GM21367 (cell line): ENCODE results near the gene LSM14A.
"Not testable (repeated sequence)": the region's sequence is repeated elsewhere in the genome, so short reads cannot be mapped to it uniquely, and the experiment has no call there.

Experiments used
- ATAC-seq: cut with Tn5 transposase; IDR thresholded peaks from one replicate; pipeline ENCODE4 v1.9.1; 2021; ENCODE audit not compliant: unreplicated experiment

LSM14A gene

DNA sequence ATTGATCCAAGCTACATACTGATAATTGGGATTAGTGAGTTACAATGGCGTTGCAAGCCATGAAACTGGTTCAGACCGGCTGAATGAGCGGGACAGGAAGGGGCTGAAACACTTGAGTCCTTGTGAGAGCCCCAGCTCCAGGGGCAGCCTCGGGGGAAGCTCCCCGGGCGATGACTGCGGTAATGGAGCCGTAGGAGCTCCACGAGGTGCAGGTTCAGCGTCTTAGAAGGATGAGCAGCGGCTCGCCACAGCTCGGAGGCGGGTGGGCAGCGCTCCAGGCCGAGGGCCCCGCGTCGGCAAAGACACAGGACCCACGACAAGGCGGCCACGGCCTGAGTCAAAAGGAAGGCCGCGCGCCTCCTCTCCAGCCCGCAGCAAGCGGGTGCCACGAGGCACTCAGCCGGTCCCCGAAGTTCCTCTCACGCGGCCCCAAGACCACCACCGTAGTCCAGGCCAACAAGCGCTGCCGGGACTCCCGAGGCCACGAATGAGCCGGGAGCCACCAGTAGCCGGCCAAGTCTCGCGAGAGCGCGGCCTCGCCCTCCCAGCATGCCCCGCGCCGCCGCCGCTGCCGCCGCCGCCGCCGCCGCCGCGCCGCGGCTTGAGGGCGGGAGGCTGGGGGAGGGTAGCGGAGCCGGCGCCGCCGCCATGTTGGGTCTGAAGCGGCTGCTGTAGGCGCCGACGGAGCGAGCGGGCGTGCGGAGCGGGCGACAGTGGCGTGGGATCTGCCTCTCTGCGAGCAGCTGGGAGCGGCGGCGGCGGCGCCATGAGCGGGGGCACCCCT is at the start of gene LSM14A:
LSM14A (plus strand) TSS at position 628 of the 784 bp plus-strand sequence; CDS start at position 767, 139 bp downstream.
- peak; percentile 57 for ATAC-seq

DNA sequence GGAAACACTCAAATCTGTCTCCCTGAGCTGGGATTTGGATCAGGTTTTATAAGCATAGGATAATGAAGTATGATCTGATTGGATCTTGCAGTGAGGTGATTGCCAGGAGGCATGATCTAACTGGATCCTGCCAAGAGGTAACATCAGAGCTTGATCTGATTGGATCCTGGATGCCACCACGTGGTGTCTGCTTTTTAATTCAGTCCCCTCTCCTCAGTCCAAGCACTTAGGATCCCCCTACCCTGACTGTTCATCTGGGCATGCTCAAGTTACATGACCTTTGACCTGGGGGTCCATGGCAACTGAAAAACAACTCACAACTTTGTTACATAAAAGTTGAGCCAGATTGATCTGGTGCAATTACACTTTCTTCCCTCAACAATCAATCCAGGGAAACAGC is 47.5 kb upstream of the LSM14A start:
- ATAC-seq, result no peak

DNA sequence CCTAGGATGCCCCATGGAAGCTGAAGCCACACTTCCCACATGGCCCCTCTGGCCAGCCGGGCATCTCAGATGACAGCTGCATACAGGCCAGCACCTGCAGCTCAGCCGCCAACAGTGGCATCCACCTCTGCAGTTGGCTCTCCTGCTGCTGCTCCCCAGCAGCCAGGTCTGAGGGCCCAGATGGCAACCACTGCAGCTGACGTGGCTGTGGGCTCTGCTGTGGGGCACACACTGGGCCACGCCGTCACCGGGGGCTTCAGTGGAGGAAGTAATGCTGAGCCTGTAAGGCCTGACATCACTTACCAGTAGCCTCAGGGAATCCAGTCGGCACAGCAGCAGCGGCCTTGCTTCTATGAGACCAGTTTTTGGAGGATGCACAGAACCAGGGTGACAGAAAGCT is 45.3 kb upstream of the LSM14A start:
- ATAC-seq, result no peak

DNA sequence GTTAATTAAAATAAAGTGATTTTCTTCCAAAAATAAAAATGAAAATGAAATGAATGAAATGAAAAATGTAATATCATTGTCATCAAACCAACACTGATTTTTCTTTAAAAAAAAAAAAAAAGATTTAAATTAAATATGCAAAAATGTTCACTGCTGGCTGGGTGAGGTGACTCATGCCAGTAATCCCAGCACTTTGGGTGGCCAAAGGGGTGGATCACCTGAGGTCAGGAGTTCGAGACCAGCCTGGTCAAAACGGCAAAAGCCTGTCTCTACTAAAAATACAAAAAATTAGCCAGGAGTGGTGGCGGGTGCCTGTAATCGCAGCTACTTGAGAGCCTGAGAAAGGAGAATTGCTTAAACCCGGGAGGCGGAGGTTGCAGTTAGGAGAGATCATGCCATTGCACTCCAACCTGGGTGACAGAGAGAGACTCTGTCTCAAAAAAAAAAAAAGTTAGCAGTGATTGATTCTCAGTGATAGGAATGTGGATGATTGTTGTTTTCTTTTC is 44.6 kb upstream of the LSM14A start:
- no peak for ATAC-seq

DNA sequence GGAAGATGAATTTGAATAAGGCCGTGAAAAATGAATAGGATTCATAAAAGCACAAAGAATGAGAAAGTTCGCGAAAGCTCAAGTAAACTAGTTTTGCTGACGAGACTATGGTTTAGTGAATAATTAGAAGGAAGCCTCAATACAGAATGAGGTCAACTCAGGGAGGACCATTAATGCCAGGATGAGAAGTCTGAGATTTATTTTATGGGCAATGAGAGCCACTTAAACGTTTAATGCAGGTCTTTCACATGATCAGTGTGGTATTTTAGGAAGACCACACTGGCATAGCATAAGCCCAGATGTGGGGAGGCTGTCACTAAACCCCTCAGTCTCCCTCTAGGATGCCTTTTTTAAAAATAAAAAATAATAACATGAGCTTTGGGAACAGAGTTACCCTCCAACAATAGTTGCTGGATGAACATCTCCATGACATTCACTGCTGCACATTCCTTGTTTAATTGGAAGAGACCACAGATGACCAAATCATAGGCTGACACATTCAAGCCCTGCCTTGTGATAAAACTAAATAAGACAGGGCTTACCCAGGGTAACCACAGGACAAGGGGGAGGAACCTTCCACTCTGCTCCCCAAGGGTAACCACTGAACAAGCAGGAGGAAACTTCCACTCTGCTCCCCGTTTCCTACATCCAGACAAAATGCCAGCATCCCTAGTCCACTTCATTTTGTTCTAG is 43.6 kb upstream of the LSM14A start:
- no peak for ATAC-seq

DNA sequence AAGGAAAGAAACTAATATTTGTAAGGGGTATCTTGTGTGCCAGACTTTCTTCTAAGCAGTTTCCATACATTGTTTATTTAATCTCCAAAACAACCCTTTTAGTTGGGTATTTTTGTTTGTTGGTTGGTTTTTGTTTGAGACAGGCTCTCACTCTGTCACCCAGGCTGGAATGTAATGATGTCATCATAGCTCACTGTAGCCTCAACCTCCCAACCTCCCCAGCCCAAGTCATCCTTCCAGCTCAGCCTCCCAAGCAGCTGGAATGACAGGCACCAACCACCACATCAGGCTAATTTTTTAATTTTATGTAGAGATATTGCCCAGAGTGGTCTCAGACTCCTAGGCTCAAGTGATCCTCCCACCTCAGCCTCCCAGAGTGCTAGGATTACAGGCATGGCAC is 41.2 kb upstream of the LSM14A start:
- ATAC-seq, result no peak

DNA sequence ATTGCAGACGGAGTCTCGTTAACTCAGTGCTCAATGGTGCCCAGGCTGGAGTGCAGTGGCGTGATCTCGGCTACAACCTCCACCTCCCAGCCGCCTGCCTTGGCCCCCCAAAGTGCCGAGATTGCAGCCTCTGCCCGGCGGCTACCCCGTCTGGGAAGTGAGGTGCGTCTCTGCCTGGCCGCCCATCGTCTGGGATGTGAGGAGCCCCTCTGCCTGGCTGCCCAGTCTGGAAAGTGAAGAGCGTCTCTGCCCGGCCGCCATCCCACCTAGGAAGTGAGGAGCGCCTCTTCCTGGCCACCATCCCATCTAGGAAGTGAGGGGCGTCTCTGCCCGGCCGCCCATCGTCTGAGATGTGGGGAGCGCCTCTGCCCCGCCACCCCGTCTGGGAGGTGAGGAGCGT is 40.2 kb upstream of the LSM14A start:
- ATAC-seq, result not testable (repeated sequence)

DNA sequence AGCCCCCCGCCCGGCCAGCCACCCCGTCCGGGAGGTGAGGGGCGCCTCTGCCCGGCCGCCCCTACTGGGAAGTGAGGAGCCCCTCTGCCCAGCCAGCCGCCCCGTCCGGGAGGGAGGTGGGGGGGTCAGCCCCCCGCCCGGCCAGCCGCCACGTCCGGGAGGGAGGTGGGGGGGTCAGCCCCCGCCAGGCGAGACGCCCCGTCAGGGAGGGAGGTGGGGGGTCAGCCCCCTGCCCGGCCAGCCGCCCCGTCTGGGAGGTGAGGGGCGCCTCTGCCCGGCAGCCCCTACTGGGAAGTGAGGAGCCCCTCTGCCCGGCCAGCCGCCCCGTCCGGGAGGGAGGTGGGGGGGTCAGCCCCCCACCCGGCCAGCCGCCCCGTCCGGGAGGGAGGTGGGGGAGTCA is 39.6 kb upstream of the LSM14A start:
- not testable (repeated sequence) for ATAC-seq

DNA sequence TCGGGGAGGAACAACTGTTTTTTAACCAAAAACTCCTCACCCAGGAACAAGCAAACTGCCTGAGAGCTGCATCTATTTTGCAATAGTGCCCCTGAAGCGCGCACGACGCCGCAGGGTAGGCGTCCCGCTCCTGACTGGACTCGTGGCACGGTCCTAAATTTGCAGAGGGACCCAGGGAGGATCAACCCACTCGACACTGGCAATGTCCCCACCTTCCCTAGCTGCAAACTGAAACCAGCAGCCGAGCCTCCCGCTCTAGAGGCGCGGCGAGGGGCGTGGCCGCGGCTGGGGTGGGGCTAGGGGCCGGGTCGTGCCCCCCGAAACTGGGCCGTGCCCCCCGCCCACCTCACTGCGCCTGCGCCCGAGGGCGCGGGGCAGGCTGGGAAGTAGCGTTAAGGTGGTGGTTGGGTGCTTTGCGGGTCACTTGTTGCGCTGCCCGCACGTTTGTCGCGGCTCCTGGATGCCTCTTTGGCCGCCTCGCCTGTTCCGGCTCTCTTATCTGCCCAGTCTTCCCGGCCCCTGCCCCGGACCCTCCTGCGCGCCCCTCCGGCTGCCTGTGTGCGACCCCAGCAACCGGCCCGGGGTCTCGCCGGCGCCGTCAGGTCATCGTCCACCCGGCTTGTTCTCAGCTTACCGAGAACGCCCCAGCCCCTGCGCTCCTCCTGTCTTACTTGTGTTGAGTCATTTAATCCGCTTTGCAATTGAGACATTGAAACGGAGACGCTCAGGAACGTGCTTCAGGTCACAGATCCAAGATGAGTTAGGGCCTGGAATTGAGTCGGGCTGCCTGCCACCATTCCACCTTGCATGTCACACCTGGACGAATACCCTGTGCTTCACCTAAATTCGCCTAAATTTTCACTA is 37.9 kb upstream of the LSM14A start:
- peak; percentile 92 for ATAC-seq

DNA sequence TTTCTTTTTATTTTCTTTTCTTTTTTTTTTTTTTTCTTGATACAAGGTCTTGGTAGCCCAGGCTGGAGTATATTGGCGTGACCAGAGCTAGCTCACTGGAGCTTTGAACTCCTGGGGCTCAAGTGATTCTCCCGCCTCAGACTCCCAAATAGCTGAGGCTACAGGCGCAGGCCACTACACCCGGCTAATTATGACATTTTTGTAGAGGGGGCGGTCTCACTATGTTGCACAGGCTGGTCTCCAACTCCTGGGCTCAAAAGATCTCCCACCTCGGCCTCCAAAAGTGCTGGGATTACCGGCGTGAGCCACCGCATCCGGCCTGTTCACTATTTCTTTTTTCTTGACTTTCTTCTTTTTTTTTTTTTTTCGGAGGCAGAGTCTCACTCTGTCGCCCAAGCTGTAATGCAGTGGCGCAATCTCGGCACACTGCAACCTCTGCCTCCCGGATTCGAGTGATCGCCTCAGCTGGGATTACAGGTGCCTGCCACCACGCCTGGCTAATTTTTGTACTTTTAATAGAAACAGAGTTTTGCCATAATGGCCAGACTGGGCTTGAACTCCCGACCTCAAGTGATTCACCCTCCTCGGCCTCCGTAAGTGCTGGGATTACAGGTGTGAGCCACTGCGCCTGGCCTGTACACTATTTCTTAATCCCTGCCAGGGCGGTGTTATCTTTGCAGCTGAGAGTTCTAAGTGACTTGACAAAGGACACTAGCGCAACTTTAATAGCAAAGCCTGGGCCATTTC is 37.1 kb upstream of the LSM14A start:
- no peak for ATAC-seq

DNA sequence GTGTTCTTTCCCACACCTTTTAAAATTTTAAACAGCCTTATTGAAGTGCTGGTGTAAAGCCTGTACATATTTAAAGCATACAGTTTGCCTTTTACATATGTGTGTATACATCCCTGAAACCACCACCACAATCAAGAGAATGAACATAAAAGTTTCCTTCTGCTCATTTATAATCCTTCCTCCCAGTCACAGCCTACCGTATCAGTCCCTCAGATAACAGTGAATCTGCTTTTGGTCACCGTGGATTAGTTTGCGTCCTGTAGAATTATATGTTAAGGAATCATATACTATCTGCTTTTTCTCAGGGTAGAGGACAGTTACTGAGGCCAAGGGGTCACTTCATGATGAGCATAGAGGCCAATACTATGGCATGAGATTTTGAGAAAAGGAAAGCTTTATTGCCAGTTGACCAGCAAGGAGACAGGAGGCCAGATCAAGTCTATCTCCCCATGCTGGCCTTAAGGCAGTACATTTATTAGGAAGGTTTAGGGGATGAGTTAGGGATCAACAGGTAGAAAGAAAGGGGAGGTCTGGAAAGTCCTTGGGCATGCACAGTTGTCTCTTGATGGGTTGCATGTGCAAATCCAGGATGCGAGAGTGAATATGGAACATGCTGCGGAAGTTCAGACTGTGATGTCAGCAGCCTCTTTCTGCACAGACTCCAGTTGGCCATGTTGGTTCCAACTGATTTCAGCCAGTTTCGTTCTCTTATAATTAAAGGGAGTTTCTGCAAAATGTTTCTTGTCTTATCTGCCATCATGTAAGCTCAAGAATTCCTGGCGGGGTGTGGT is 36.3 kb upstream of the LSM14A start:
- ATAC-seq, result no peak

DNA sequence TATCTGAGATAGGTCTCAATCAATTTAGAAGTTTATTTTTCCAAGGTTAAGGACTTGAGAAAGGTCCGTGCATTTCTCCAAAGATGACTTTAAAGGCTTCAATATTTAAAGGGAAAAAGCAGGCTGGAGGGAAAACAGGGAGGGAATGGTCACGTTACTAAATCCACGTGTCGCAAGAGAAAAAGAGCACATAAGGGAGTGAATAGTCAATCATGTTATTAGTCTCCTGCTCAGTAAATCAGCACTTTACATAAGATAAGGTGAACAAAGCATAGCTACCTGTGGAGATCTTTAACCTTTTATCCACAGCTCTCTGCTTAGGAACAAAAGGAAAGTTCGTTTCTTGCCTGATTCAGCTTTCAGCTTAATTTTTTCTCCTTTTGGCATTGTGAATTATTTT is 31.3 kb upstream of the LSM14A start:
- no peak for ATAC-seq

DNA sequence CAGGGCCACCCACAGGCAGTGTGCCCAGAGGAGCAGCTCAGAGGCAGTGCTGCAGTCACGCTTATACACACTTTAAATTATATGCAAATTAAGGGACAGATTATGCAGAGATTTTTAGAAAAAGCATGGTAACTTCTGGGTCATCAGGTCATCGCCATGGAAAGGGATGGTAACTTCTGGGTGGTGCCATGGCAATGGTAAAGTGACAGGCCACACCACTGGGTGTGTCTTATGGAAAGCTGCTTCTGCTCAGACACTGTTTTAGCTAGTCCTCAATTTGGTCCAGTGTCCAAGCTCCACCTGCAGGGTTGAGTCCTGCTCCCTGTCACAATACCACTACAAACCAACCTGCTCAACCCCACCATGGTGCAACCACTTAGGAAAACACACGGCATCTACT is 29.9 kb upstream of the LSM14A start:
- ATAC-seq, result no peak

DNA sequence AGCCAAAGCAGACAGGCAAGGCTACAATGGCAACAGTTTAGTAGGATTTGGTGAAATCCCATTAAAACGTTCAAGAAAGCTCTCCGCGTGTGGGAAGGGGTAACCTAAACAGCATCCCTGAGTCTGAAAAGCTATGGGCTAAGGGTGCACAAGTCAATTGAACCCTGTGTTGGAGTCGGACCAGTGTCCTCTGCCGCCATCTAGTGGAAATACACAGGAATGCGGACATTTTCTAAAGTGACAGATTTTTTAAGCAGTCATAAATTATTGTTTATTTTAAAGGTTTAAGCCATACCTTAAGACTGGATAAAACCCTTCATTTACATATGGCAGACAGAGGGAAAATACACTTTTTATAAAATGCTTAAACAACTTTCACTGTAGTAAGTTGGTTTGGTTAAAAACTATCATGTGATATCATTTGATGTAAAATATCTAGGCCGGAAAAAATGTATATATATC is 26.5 kb upstream of the LSM14A start:
- no peak for ATAC-seq

DNA sequence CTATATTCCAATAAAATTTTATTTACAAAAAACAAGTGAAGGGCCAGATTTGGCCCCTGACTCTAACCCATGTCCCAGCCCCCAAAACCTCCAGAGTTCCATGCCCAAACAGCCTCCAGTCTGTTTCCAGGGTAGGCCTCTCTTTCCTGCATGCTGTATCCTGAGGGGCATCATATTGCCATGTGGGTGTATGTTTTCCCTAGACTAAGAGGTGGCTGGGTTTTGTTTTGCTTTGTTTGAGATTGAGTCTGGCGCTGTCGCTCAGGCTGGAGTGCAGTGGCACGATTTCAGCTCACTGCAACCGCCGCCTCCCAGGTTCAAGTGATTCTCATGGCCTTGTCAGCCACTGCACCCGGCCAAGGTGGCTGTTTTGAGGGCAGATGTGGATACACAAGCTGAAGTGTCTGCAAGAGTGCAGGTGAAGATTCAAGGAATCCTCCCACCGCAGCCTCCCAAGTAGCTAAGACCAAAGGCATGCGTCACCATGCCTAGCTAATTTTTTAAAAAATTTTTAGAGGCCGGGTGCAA is 23.6 kb upstream of the LSM14A start:
- ATAC-seq, result no peak

DNA sequence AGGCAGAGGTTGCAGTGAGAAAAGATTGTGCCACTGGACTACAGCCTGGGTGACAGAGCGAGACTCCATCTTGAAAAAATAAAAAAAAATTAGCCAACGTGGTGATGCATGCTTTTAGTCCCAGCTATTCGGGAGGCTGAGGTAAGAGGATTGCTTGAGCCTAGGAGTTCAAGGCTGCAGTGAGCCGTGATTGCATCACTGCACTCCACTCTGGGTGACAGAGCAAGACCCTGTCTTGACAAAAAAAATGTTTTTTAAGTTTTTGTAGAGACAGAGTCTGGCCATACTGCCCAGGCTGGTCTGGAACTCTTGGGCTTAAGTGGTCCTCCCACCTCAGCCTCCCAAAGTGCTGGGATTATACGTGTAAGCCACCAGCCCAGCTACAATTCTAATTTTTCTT is 22.4 kb upstream of the LSM14A start:
- no peak for ATAC-seq

DNA sequence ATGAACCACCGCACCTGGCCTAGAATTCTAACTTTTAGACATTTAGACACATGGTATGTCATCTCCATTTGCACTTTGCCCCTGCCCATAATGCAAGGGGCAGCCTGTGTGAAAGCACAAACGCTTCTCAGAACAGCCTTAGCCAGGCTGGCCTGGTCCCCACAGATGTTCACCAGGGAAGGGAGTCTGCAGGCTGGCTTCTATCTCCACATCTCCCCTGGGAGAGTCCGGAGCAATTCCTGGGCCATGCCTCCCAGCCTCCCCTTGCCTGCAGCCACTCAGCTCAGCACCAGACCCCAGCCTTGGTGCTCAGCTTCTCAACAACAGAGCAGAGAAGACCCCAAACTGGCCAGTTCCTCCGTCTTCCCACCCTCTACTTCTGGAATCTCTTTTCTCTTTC is 21.7 kb upstream of the LSM14A start:
- ATAC-seq, result no peak

DNA sequence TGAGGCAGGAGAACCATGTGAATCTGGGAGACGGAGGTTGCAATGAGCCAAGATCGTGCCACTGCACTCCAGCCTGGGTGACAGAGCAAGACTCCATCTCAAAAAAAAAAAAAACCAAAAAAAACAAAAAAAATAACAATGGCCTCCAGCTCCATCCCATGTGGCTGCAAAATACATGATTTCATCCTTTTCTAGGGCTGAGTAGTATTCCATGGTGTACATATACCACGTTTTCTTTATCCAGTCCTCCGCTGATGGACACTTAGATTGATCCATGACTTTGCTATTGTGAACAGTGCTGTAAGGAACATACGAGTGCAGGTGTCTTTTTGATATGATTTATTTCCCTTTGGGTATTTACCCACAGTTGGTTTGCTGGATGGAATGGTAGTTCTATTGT is 20.9 kb upstream of the LSM14A start:
- ATAC-seq, result no peak

DNA sequence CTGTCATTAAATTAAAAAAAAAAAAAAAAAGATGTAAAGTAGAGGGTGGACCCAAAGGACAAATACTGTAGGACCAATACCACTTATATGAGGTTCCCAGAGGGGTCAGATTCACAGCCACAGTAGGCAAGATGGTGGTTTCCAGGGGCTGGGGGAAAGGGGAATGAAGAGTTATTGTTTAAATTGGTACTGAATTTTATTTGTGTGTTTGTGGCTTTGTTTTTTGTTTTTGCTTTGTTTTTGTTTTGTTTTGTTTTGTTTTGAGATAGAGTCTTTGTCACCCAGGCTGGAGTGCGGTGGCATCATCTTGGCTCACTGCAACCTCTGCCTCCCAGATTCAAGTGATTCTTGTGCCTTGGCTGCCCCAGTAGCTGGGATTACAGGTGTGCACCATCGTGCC is 17.9 kb upstream of the LSM14A start:
- ATAC-seq, result no peak

DNA sequence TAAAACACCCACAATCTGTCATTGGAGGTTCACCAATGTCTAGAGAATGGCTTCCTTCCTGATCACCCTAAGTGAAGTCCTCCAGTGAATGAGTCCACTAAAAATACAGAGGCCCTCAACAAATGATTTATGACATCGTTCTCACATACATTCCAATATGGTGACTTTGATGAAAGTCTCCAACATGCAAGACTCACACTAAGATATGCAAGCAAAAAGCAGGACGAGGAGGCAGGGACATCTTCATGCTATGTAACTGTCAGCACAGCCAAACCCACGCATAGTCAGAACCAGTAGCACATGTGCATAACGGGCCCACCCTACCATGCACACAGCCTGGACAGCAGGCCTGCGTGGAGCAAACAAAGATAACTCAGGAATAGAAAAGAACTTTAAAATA is 16.6 kb upstream of the LSM14A start:
- no peak for ATAC-seq
